ENCODE data around the gene SLC34A1. TPM values are rescaled to one million over a fixed set of nuclear protein-coding genes. Genes with fewer than 3 reads are reported as not detected.

Gene SLC34A1
- total and polyA plus RNA-seq, 2 of the 13 experiments (the other 11 are each of a cell fraction or from before 2014, with no cell fraction given): 0.03 to 0.20 TPM

DNA sequence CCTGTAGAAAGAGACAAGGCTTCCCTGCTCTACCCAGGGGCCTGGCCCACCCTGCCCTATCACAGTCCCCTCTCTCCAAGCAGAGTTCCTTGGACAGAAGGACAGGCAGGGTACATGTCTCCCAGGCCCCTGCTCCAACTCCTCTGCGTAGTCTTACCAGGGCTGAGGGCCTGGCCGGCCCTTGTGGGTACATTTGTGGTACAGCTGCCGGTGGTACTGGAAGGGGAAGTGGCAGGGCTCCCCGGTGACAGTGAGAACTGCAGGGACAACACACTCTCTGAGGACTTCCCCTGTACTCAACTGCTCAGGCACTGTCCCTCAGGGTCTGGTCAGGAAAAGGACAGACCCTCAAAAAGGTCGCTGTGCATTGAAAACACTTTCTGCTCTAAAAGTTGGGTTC, 21.6 kb downstream of the SLC34A1 start:
- TF ChIP-seq TMF1 (CRISPR knock-in tag; IDR thresholded peaks at IDR 0.05; ENCODE audit: low read depth) (no peak), KDM5A (IDR thresholded peaks at IDR 0.05; ENCODE audit: borderline replicate concordance, low read length) (no peak), ZNF367 (CRISPR knock-in tag; IDR thresholded peaks at IDR 0.05; ENCODE audit: borderline replicate concordance) (no peak), ZNF350 (CRISPR knock-in tag; IDR thresholded peaks at IDR 0.05; ENCODE audit: borderline replicate concordance, low read depth) (no peak), ZFP82 (CRISPR knock-in tag; IDR thresholded peaks at IDR 0.05; ENCODE audit: borderline replicate concordance) (no peak)
- in situ Hi-C loops (cut with HindIII; ENCODE audit: extremely low pct_ligation_motif_present, low pct_unique_long_range_greater_than_20kb) (no loop called here), intact Hi-C loops (cut with micrococcal nuclease; ENCODE audit: unreplicated experiment) (no loop called here)
- POLR2A ChIA-PET: interaction anchor here (1.4 to 3.3 kb wide), 3 partner anchors 21 to 41 kb away, joined by 3 to 19 read pairs (median 11); partner anchors contain the start of genes GRK6 and PRR7
- Histone ChIP-seq H3K9ac (ENCODE audit: insufficient read depth, low read depth, low read length) (no peak overlapping the region), H3K36me3 (replicated peaks in 1 of 2; ENCODE audit: control insufficient read depth in 1 of 2, insufficient read depth in 2 of 2, low read length in 2 of 2) (no peaks in the 10 kb centered on the region), H3K4me3 (replicated peaks in 1 of 3; ENCODE audit: insufficient read depth in 1 of 3, low read depth in 2 of 3, low read length in 3 of 3) (no peak overlapping the region), H3K27me3 (ENCODE audit: control insufficient read depth in 1 of 2, insufficient read depth in 2 of 2, low read length in 2 of 2) (no peaks in the 10 kb centered on the region), H3K27ac (ENCODE audit: extremely low read length, insufficient read depth, low read length) (no peak overlapping the region), H3K9me3 (ENCODE audit: low read length) (no peaks in the 10 kb centered on the region), H3K79me2 (ENCODE audit: insufficient read depth, low read length) (no peaks in the 10 kb centered on the region), H3K4me2 (ENCODE audit: low read depth, low read length) (no peak overlapping the region), H3K4me1 (ENCODE audit: insufficient read depth, low read length) (peaks cover 28% of the 10 kb centered on the region), H2AFZ (ENCODE audit: low read length) (no peak overlapping the region), H4K20me1 (ENCODE audit: insufficient read depth, low read length) (no peaks in the 10 kb centered on the region)
- DNase-seq (ENCODE audit: low spot score): no peak
- ATAC-seq: no peak
- no peak for FAIRE-seq
- CTCF ChIA-PET (ENCODE audit: low intra/inter-chr PET ratio, low total read pairs): no interaction called here
- WGBS (ENCODE audit: low lambda C conversion rate): 45% methylated on average over 2 of the region's 5 CpGs
- no TSS peak for BruUV-seq (replicated peaks)

GRCh38 chr5:177409043-177409801, 25.0 kb downstream of the SLC34A1 start, which contains the start of gene F12:
TSS of gene F12 (minus strand) at chr5:177409564. CDS start at chr5:177409527, 37 bp downstream.
- no peaks in the 10 kb centered on the region for H4K20me1 ChIP-seq (ENCODE audit: insufficient read depth, low read length)
- no peak within 1 kb of the TSS for H2AFZ ChIP-seq (ENCODE audit: low read length)
- H3K9ac ChIP-seq (ENCODE audit: insufficient read depth, low read depth, low read length): peak within 1 kb of the TSS; percentile 20
- TSS peak; percentile 51 for BruUV-seq (replicated peaks)
- H3K27me3 ChIP-seq (ENCODE audit: control insufficient read depth in 1 of 2, insufficient read depth in 2 of 2, low read length in 2 of 2): 0 out of 5 replicates have a peak, but pooled peaks cover 0 to 3% of the 10 kb centered on the region in 2 experiments
- intact Hi-C loops (cut with micrococcal nuclease; ENCODE audit: unreplicated experiment): no loop called here
- H3K79me2 ChIP-seq (ENCODE audit: insufficient read depth, low read length): no peaks in the 10 kb centered on the region
- ATAC-seq (peak; percentile 88), DNase-seq (ENCODE audit: low spot score) (peak; percentile 41), FAIRE-seq (peak; percentile 60)
- peaks cover 40% of the 10 kb centered on the region for H3K4me1 ChIP-seq (ENCODE audit: insufficient read depth, low read length)
- ChIA-PET CTCF (ENCODE audit: low intra/inter-chr PET ratio, low total read pairs) (no interaction called here), POLR2A (interaction anchor here (0.8 to 2.7 kb wide), 11 partner anchors 10 to 55 kb away, joined by 3 to 22 read pairs (median 5); partner anchors contain the start of gene GRK6)
- 14% methylated on average over 4 of the region's 9 CpGs for WGBS (ENCODE audit: low lambda C conversion rate)
- H3K27ac ChIP-seq (ENCODE audit: extremely low read length, insufficient read depth, low read length): peak within 1 kb of the TSS; percentile 61
- peak within 1 kb of the TSS; percentile 60 for H3K4me2 ChIP-seq (ENCODE audit: low read depth, low read length)
- peak within 1 kb of the TSS in 1 of 3 experiments; percentile 48; a peak in 1 of 6 replicates for H3K4me3 ChIP-seq (replicated peaks in 1 of 3; ENCODE audit: insufficient read depth in 1 of 3, low read depth in 2 of 3, low read length in 3 of 3)
- in situ Hi-C loops (cut with HindIII; ENCODE audit: extremely low pct_ligation_motif_present, low pct_unique_long_range_greater_than_20kb): no loop called here
- no peaks in the 10 kb centered on the region for H3K9me3 ChIP-seq (ENCODE audit: low read length)
- no peaks in the 10 kb centered on the region for H3K36me3 ChIP-seq (replicated peaks in 1 of 2; ENCODE audit: control insufficient read depth in 1 of 2, insufficient read depth in 2 of 2, low read length in 2 of 2)
- TF ChIP-seq YEATS4 (CRISPR knock-in tag; IDR thresholded peaks at IDR 0.05; ENCODE audit: borderline replicate concordance) (no peak), ZNF343 (CRISPR knock-in tag; IDR thresholded peaks at IDR 0.05) (0 out of 2 replicates have a peak, but pooled peaks have one; percentile 43), NFKB2 (CRISPR knock-in tag; IDR thresholded peaks at IDR 0.05; ENCODE audit: borderline replicate concordance) (no peak), RARA (CRISPR knock-in tag; IDR thresholded peaks at IDR 0.05) (peak; percentile 25; the same call in 1 of the 2 replicates), SP4 (CRISPR knock-in tag; IDR thresholded peaks at IDR 0.05) (peak; percentile 54; the same call in 1 of the 2 replicates), GABPB1 (CRISPR knock-in tag; IDR thresholded peaks at IDR 0.05) (peak; percentile 31; the same call in 1 of the 2 replicates), ONECUT2 (CRISPR knock-in tag; IDR thresholded peaks at IDR 0.05) (peak; percentile 91), ZSCAN25 (CRISPR knock-in tag; IDR thresholded peaks at IDR 0.05) (no peak), ZMYM2 (CRISPR knock-in tag; IDR thresholded peaks at IDR 0.05) (peak; percentile 76; the same call in 1 of the 2 replicates), HOXA3 (CRISPR knock-in tag; IDR thresholded peaks at IDR 0.05) (peak; percentile 57; the same call in 1 of the 2 replicates)
- TF ChIP-seq, protein P1, sequence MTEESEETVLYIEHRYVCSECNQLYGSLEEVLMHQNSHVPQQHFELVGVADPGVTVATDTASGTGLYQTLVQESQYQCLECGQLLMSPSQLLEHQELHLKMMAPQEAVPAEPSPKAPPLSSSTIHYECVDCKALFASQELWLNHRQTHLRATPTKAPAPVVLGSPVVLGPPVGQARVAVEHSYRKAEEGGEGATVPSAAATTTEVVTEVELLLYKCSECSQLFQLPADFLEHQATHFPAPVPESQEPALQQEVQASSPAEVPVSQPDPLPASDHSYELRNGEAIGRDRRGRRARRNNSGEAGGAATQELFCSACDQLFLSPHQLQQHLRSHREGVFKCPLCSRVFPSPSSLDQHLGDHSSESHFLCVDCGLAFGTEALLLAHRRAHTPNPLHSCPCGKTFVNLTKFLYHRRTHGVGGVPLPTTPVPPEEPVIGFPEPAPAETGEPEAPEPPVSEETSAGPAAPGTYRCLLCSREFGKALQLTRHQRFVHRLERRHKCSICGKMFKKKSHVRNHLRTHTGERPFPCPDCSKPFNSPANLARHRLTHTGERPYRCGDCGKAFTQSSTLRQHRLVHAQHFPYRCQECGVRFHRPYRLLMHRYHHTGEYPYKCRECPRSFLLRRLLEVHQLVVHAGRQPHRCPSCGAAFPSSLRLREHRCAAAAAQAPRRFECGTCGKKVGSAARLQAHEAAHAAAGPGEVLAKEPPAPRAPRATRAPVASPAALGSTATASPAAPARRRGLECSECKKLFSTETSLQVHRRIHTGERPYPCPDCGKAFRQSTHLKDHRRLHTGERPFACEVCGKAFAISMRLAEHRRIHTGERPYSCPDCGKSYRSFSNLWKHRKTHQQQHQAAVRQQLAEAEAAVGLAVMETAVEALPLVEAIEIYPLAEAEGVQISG (CRISPR knock-in tag; IDR thresholded peaks at IDR 0.05): no peak
